Testis (tissue), 2 donors: ENCODE data around the gene OR8G1.

Experiments used
- POLR2A ChIP-seq: fragments of 450-650 bp; IDR thresholded peaks from one replicate; pipeline ENCODE4 v1.6.1; 2017; ENCODE audit warnings: antibody characterized with exemption, mild to moderate bottlenecking, moderate library complexity
- TF ChIP-seq, protein P1 (sequence below), 3 experiments: fragments of 450-650 bp in 2 of 3; fragments of 200-600 bp in 1 of 3; sonication (generic) in 1 of 3; IDR thresholded peaks; one replicate each; pipeline ENCODE4 v1.5.1; 2016 to 2019; ENCODE audit warnings: antibody characterized with exemption in 3 of 3, mild to moderate bottlenecking in 2 of 3, moderate library complexity in 1 of 3

DNA sequence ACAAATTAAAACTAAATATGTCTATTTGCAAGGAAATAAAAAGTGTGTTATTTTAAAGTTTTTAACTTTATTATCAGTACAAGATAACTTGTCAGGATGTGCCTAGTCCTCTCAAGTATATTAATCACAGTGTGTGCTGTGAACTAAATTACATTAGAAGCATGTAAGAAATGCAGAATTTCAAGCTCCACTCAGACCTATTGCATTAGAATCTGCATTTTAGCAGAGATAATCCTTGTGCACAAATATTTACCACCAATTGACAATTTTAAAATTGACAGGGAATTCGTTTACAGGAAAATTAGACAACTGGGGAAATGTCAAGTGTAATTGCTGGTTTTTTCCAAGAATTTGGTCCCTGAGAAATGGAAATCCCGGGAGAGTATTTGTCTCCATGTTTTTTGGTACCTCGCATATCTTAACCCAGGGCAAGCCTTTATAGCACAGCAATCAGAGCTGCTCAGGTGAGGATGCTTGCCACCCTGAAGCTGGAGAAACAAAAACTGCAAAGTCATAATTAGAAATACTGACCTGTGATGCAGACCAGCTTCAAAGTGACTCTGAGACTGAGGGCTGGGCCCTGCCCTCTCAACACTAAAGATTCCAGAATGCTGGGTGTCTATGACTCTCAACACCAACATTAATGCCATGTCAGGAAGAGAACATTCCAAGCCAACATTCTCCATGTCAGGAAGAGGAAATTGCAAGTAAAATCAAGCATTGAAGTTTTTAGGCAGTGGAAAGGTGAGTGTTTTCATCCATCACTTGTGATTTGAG is at the start of gene OR8G1:
- TF ChIP-seq, protein P1, sequence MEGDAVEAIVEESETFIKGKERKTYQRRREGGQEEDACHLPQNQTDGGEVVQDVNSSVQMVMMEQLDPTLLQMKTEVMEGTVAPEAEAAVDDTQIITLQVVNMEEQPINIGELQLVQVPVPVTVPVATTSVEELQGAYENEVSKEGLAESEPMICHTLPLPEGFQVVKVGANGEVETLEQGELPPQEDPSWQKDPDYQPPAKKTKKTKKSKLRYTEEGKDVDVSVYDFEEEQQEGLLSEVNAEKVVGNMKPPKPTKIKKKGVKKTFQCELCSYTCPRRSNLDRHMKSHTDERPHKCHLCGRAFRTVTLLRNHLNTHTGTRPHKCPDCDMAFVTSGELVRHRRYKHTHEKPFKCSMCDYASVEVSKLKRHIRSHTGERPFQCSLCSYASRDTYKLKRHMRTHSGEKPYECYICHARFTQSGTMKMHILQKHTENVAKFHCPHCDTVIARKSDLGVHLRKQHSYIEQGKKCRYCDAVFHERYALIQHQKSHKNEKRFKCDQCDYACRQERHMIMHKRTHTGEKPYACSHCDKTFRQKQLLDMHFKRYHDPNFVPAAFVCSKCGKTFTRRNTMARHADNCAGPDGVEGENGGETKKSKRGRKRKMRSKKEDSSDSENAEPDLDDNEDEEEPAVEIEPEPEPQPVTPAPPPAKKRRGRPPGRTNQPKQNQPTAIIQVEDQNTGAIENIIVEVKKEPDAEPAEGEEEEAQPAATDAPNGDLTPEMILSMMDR (IDR thresholded peaks at IDR 0.05): no peak
- no peak for TF ChIP-seq POLR2A
